Measurements from ENCODE around the gene VIT. TPM values are rescaled to one million over a fixed set of nuclear protein-coding genes. Genes with fewer than 3 reads are reported as not detected.

VIT gene
- total RNA-seq, 1 donor from 2014 or later, result 3.9 TPM

- no peak for DNase-seq (ENCODE audit: low spot score)
These were observed 14.5 kb downstream of the VIT start for GRCh38 chr2:36710858-36711515.

- no peak for DNase-seq (ENCODE audit: low spot score)
These were observed 15.3 kb downstream of the VIT start for GRCh38 chr2:36711741-36712314.

GRCh38 chr2:36713310-36713709 is 16.8 kb downstream of the VIT start:
- DNase-seq (ENCODE audit: low spot score), result no peak

- DNase-seq (ENCODE audit: low spot score), result no peak
These were observed 19.6 kb downstream of the VIT start for GRCh38 chr2:36716111-36716510.

GRCh38 chr2:36717603-36718266 is 21.2 kb downstream of the VIT start:
- DNase-seq (ENCODE audit: low spot score), result no peak

- DNase-seq (ENCODE audit: low spot score), result no peak
These were observed 31.0 kb downstream of the VIT start for GRCh38 chr2:36727550-36727949.

GRCh38 chr2:36729067-36729466 is 32.6 kb downstream of the VIT start:
- DNase-seq (ENCODE audit: low spot score), result no peak

GRCh38 chr2:36731941-36732672 is 35.6 kb downstream of the VIT start:
- DNase-seq (ENCODE audit: low spot score), result no peak

- no peak for DNase-seq (ENCODE audit: low spot score)
These were observed 36.1 kb downstream of the VIT start for GRCh38 chr2:36732673-36733036.

GRCh38 chr2:36733215-36733614 is 36.7 kb downstream of the VIT start:
- no peak for DNase-seq (ENCODE audit: low spot score)

GRCh38 chr2:36734304-36734703 is 37.8 kb downstream of the VIT start:
- DNase-seq (ENCODE audit: low spot score), result peak; percentile 35

- no peak for DNase-seq (ENCODE audit: low spot score)
These were observed 40.7 kb downstream of the VIT start for GRCh38 chr2:36737131-36737750.

- DNase-seq (ENCODE audit: low spot score), result no peak
These were observed 43.6 kb downstream of the VIT start for GRCh38 chr2:36740061-36740460.

- no peak for DNase-seq (ENCODE audit: low spot score)
These were observed 44.8 kb downstream of the VIT start for GRCh38 chr2:36741188-36741837.

GRCh38 chr2:36743954-36744353 is 47.4 kb downstream of the VIT start:
- no peak for DNase-seq (ENCODE audit: low spot score)

GRCh38 chr2:36748166-36748565 is 51.7 kb downstream of the VIT start:
- no peak for DNase-seq (ENCODE audit: low spot score)

GRCh38 chr2:36750101-36750500 is 53.6 kb downstream of the VIT start:
- no peak for DNase-seq (ENCODE audit: low spot score)

GRCh38 chr2:36753706-36754221 is 57.3 kb downstream of the VIT start:
- no peak for DNase-seq (ENCODE audit: low spot score)

- DNase-seq (ENCODE audit: low spot score), result no peak
These were observed 58.1 kb downstream of the VIT start for GRCh38 chr2:36754578-36754977.

GRCh38 chr2:36756438-36756837 is 59.9 kb downstream of the VIT start:
- no peak for DNase-seq (ENCODE audit: low spot score)

- no peak for DNase-seq (ENCODE audit: low spot score)
These were observed 66.4 kb downstream of the VIT start for GRCh38 chr2:36762764-36763490.

Measured in umbilical cord (tissue), 2 donors.